Keratinocyte (primary cell): ENCODE data around the gene LMO2. TPM values are rescaled to one million over a fixed set of nuclear protein-coding genes. Genes with fewer than 3 reads are reported as not detected.

Source experiments
- DNase-seq: peaks from one replicate; pipeline ENCODE4 v3.0.0-alpha.2; 2011; ENCODE audit warnings: low read depth, missing footprints, low spot score
- FAIRE-seq: peaks from 2 replicates; lab custom pipeline; 2011; peaks lifted over from hg19 to GRCh38; lab: Jason Lieb, UNC
- H2AFZ ChIP-seq: 2 replicates; pipeline ENCODE4 v1.6.0; 2012; ENCODE audit warnings: low read length, control low read depth, inconsistent platforms; ENCODE audit not compliant: control insufficient read depth
- H3K27ac ChIP-seq: 2 replicates; pipeline ENCODE4 v1.5.1; 2011; ENCODE audit warnings: low read length; ENCODE audit not compliant: control insufficient read depth, insufficient read depth
- H3K27me3 ChIP-seq: 3 replicates; pipeline ENCODE4 v1.6.0; 2011; ENCODE audit warnings: low read length; ENCODE audit not compliant: control insufficient read depth, insufficient read depth; ENCODE audit errors: extremely low read depth
- H3K36me3 ChIP-seq, 2 experiments: 2 replicates in 1 of 2; 3 replicates in 1 of 2; pipeline ENCODE4 v1.5.1; 2011; ENCODE audit warnings: low read length in 2 of 2, mild to moderate bottlenecking in 1 of 2; ENCODE audit not compliant: control insufficient read depth in 2 of 2, insufficient read depth in 2 of 2; ENCODE audit errors: extremely low read depth in 1 of 2
- H3K4me1 ChIP-seq: 3 replicates; pipeline ENCODE4 v1.5.1; 2011; ENCODE audit warnings: low read length; ENCODE audit not compliant: control insufficient read depth, insufficient read depth; ENCODE audit errors: extremely low read depth
- H3K4me2 ChIP-seq: 3 replicates; pipeline ENCODE4 v1.6.0; 2011; ENCODE audit warnings: low read depth, low read length; ENCODE audit not compliant: control insufficient read depth, insufficient read depth; ENCODE audit errors: extremely low read depth
- H3K4me3 ChIP-seq, 3 experiments: fragments of 200-600 bp in 1 of 3; sonication (generic) in 1 of 3; 2 replicates in 2 of 3; 3 replicates in 1 of 3; pipeline ENCODE4 v1.5.1; 2011 to 2016; ENCODE audit warnings: low read length in 3 of 3, mild to moderate bottlenecking in 3 of 3, control low read depth in 2 of 3, inconsistent platforms in 1 of 3, low read depth in 1 of 3, mixed read lengths in 1 of 3, mixed run types in 1 of 3, moderate library complexity in 1 of 3; ENCODE audit not compliant: control insufficient read depth in 2 of 3, insufficient read depth in 2 of 3; ENCODE audit errors: extremely low read depth in 1 of 3
- H3K79me2 ChIP-seq: 2 replicates; pipeline ENCODE4 v1.6.0; 2012; ENCODE audit warnings: low read length; ENCODE audit not compliant: control insufficient read depth, insufficient read depth
- H3K9ac ChIP-seq: 3 replicates; pipeline ENCODE4 v1.6.0; 2011; ENCODE audit warnings: low read length; ENCODE audit not compliant: control insufficient read depth, insufficient read depth; ENCODE audit errors: extremely low read depth
- H3K9me1 ChIP-seq: 3 replicates; pipeline ENCODE4 v1.6.0; 2011; ENCODE audit warnings: low read length; ENCODE audit not compliant: control insufficient read depth, insufficient read depth; ENCODE audit errors: extremely low read depth
- H3K9me3 ChIP-seq: 2 replicates; pipeline ENCODE4 v1.5.1; 2012; ENCODE audit warnings: low read depth, low read length; ENCODE audit not compliant: control insufficient read depth
- H4K20me1 ChIP-seq: 3 replicates; pipeline ENCODE4 v1.6.0; 2011; ENCODE audit warnings: low read length; ENCODE audit not compliant: control insufficient read depth, insufficient read depth; ENCODE audit errors: extremely low read depth
- EZH2 ChIP-seq: IDR thresholded peaks from one replicate; pipeline ENCODE4 v1.6.1; 2012; ENCODE audit warnings: inconsistent platforms, mild to moderate bottlenecking, low read length, moderate library complexity
- dilution Hi-C: fragments of 300-500 bp; cut with MboI; formaldehyde crosslinking; loops from one replicate; pipeline ENCODE4 v1.7.0; 2020; ENCODE audit warnings: low sequenced_read_pairs; ENCODE audit not compliant: extremely low pct_ligation_motif_present
- polyA plus RNA-seq, 5 experiments: library from polyadenylated mRNA; depleted of rRNA in 3 of 5; stranded (reverse) in 3 of 5; stranded (forward) in 1 of 5; unstranded in 1 of 5; fragments of >200 nt; gene quantifications; 1 replicate in 1 of 5; 2 replicates in 3 of 5; 3 replicates in 1 of 5; pipeline versions ENCODE4 v1.2.1 to v1.2.3, GENCODE V29; 2011 to 2012; ENCODE audit warnings: missing spikeins in 2 of 5, low read depth in 1 of 5, low replicate concordance in 1 of 5
- TF ChIP-seq, protein P1 (sequence below), 3 experiments: IDR thresholded peaks in 1 of 3; conservative IDR thresholded peaks in 1 of 3; optimal IDR thresholded peaks in 1 of 3; 2 replicates in 2 of 3; 3 replicates in 1 of 3; pipeline versions ENCODE3 to v1.5.1; 2011; ENCODE audit warnings: low read length in 3 of 3, mild to moderate bottlenecking in 3 of 3, moderate library complexity in 2 of 3, control low read depth in 1 of 3, inconsistent platforms in 1 of 3; ENCODE audit not compliant: insufficient read depth in 2 of 3; ENCODE audit errors: extremely low read depth in 1 of 3

The LMO2 gene
- polyA plus RNA-seq, 1 donor (not counting 4 experiments of a cell fraction or from before 2014, with no cell fraction given) = 1.1 TPM

DNA sequence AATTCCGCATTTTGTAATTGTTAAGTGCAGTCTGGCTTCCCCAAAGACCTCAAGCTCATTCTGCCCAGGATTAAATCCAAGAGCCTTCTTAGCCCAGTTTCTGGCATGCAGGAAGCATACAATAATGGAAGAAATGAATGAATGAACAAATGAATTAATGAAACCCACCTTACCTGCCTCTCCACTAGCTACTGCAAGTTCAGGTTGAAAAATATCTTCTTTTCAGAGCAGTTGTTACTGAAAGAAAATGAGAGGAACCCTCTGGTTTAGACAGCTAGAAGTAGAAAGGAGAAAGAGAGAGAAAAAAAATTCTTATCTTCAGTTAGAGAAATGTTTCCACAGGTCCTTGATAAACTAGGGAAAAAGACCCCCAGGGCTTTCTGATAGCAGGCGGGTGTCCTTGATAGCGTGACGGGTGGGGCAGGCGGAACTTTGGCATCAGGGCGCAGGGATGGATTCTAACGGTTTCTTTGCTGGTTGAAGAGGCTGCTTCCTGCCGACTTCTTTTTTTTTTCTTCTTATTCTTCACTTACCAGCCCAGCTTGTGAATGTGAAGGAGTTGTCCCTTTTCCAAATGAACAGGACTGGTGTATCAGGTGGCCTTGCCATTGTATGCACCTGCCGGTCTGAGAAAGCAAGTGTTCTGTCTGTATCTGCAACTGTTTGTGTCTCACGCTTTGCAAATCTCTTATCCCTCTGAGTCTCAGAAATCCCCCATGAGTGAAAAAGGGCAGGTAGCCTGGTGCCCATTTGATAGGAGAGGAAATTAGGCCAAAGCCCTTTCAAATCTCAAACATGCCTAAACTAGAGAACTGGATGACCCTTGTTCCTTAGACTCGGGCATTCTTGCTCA, 10.0 kb downstream of the LMO2 start:
- DNase-seq = no peak
- Histone ChIP-seq H3K4me2 (no peak overlapping the region), H3K27me3 (peaks cover 24% of the 10 kb centered on the region), H3K36me3 (no peaks in the 10 kb centered on the region), H2AFZ (no peak overlapping the region), H3K9ac (no peak overlapping the region), H3K4me3 (no peak overlapping the region), H3K27ac (no peak overlapping the region), H3K79me2 (no peaks in the 10 kb centered on the region), H3K9me3 (no peaks in the 10 kb centered on the region), H3K4me1 (no peaks in the 10 kb centered on the region), H3K9me1 (no peaks in the 10 kb centered on the region), H4K20me1 (no peaks in the 10 kb centered on the region)
- dilution Hi-C loops = no loop called here
- FAIRE-seq = no peak
- TF ChIP-seq EZH2 = peak; percentile 40
- TF ChIP-seq, protein P1, sequence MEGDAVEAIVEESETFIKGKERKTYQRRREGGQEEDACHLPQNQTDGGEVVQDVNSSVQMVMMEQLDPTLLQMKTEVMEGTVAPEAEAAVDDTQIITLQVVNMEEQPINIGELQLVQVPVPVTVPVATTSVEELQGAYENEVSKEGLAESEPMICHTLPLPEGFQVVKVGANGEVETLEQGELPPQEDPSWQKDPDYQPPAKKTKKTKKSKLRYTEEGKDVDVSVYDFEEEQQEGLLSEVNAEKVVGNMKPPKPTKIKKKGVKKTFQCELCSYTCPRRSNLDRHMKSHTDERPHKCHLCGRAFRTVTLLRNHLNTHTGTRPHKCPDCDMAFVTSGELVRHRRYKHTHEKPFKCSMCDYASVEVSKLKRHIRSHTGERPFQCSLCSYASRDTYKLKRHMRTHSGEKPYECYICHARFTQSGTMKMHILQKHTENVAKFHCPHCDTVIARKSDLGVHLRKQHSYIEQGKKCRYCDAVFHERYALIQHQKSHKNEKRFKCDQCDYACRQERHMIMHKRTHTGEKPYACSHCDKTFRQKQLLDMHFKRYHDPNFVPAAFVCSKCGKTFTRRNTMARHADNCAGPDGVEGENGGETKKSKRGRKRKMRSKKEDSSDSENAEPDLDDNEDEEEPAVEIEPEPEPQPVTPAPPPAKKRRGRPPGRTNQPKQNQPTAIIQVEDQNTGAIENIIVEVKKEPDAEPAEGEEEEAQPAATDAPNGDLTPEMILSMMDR (optimal IDR thresholded peaks at IDR 0.05 in 1 of 3, IDR thresholded peaks at IDR 0.05 in 1 of 3, conservative IDR thresholded peaks at IDR 0.05 in 1 of 3; ENCODE audit: extremely low read depth in 1 of 3, insufficient read depth in 2 of 3, low read length in 3 of 3) = no peak

DNA sequence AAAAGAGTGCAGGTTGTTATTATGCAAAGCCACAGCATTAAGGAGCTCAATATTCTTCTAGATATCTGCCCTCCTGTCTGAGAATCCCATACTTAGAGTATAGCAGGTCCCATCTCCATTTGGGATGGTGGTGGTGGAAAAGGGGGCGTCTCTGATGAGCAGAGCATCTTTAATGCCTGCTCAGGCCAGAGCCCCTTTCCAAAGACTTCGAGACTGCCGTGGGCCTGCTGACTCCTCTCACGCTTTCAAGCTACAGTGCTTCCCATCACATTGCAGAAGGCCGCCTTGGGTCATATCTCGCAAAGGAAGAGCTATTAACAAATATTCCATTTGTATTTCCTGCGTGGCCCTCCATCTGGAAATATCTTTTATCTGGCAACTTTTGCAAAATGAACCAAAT, 10.9 kb downstream of the LMO2 start:
- H3K9me1 ChIP-seq = no peaks in the 10 kb centered on the region
- dilution Hi-C loops = no loop called here
- no peak overlapping the region for H3K4me3 ChIP-seq
- H2AFZ ChIP-seq = no peak overlapping the region
- FAIRE-seq (no peak), DNase-seq (no peak)
- H3K27me3 ChIP-seq = peaks cover 24% of the 10 kb centered on the region
- H3K27ac ChIP-seq = no peak overlapping the region
- H3K4me1 ChIP-seq = no peaks in the 10 kb centered on the region
- no peak overlapping the region for H3K9ac ChIP-seq
- no peaks in the 10 kb centered on the region for H3K79me2 ChIP-seq
- no peaks in the 10 kb centered on the region for H3K36me3 ChIP-seq
- H4K20me1 ChIP-seq = no peaks in the 10 kb centered on the region
- H3K4me2 ChIP-seq = no peak overlapping the region
- TF ChIP-seq, protein P1 (optimal IDR thresholded peaks at IDR 0.05 in 1 of 3, IDR thresholded peaks at IDR 0.05 in 1 of 3, conservative IDR thresholded peaks at IDR 0.05 in 1 of 3; ENCODE audit: extremely low read depth in 1 of 3, insufficient read depth in 2 of 3, low read length in 3 of 3) = no peak
- TF ChIP-seq EZH2 = no peak
- H3K9me3 ChIP-seq = no peaks in the 10 kb centered on the region
